ENCODE results near the gene PCF11.

Gene PCF11

GRCh38 chr11:83120327-83120726, 36.6 kb upstream of the PCF11 start:
- H3K27ac ChIP-seq (ENCODE audit: insufficient read depth in 1 of 2, low read depth in 1 of 2, low read length in 2 of 2, poor library complexity in 1 of 2, severe bottlenecking in 2 of 2), result no peak overlapping the region
- no peak overlapping the region for H3K4me3 ChIP-seq (ENCODE audit: control insufficient read depth in 1 of 7, extremely low read depth in 1 of 7, insufficient read depth in 4 of 7, low read depth in 2 of 7, low read length in 6 of 7)
- H3K27me3 ChIP-seq (replicated peaks in 2 of 5; ENCODE audit: control insufficient read depth in 4 of 5, insufficient read depth in 5 of 5, low read length in 4 of 5), result no peaks in the 10 kb centered on the region
- POLR2A ChIA-PET, result no interaction called here
- no peaks in the 10 kb centered on the region for H3K9me3 ChIP-seq (ENCODE audit: control extremely low read depth in 1 of 5, control insufficient read depth in 4 of 5, insufficient read depth in 2 of 5, low read depth in 1 of 5, low read length in 4 of 5)
- DNase-seq, result no peak
- no peaks in the 10 kb centered on the region for H3K36me3 ChIP-seq (ENCODE audit: control insufficient read depth in 4 of 4, insufficient read depth in 4 of 4, low read length in 3 of 4)
- peaks cover 3 to 17% (median 9%) of the 10 kb centered on the region in 4 experiments for H3K4me1 ChIP-seq (ENCODE audit: control extremely low read depth in 1 of 4, control insufficient read depth in 4 of 4, insufficient read depth in 4 of 4, low read length in 3 of 4)
- CTCF ChIA-PET, result interaction anchor here (1.2 kb wide), 1 partner anchor 15 kb away, joined by 4 read pairs; no protein-coding TSS in a partner anchor

- H3K9me3 ChIP-seq (ENCODE audit: control extremely low read depth in 1 of 5, control insufficient read depth in 4 of 5, insufficient read depth in 2 of 5, low read depth in 1 of 5, low read length in 4 of 5), result no peaks in the 10 kb centered on the region
- no peaks in the 10 kb centered on the region for H3K27me3 ChIP-seq (replicated peaks in 2 of 5; ENCODE audit: control insufficient read depth in 4 of 5, insufficient read depth in 5 of 5, low read length in 4 of 5)
- CTCF ChIA-PET, result no interaction called here
- POLR2A ChIA-PET, result no interaction called here
- peaks cover 3 to 15% (median 7%) of the 10 kb centered on the region in 4 experiments for H3K4me1 ChIP-seq (ENCODE audit: control extremely low read depth in 1 of 4, control insufficient read depth in 4 of 4, insufficient read depth in 4 of 4, low read length in 3 of 4)
- H3K27ac ChIP-seq (ENCODE audit: insufficient read depth in 1 of 2, low read depth in 1 of 2, low read length in 2 of 2, poor library complexity in 1 of 2, severe bottlenecking in 2 of 2), result no peak overlapping the region
- DNase-seq, result no peak
- no peak overlapping the region for H3K4me3 ChIP-seq (ENCODE audit: control insufficient read depth in 1 of 7, extremely low read depth in 1 of 7, insufficient read depth in 4 of 7, low read depth in 2 of 7, low read length in 6 of 7)
- no peaks in the 10 kb centered on the region for H3K36me3 ChIP-seq (ENCODE audit: control insufficient read depth in 4 of 4, insufficient read depth in 4 of 4, low read length in 3 of 4)
Measured at GRCh38 chr11:83122050-83122449, 34.9 kb upstream of the PCF11 start.

DNA sequence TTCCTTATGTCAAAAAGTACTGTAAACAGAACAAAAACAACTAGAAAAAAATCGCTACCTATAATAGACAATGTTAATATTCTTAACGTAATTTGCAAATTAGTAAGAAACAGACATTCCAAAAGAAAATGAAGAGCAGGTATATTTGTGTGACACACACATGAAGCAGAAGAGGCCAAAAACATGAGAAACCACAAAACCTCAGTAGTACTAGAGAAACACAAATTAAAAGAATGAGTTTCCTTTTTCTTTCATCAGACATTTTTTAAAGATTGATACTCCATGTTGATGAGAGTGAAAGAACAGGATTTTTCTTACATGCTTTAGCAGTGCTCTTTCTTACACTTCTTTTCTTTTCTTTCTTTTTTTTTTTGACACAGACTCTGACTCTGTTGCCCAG, 34.2 kb upstream of the PCF11 start:
- POLR2A ChIA-PET, result no interaction called here

GRCh38 chr11:83124636-83125424, 32.1 kb upstream of the PCF11 start:
- WGBS (ENCODE audit: insufficient coverage), result 100% methylated on average over 2 of the region's 4 CpGs
- CTCF ChIA-PET, result no interaction called here
- Histone ChIP-seq H3K9me3 (ENCODE audit: control extremely low read depth in 1 of 5, control insufficient read depth in 4 of 5, insufficient read depth in 2 of 5, low read depth in 1 of 5, low read length in 4 of 5) (no peaks in the 10 kb centered on the region), H3K27ac (ENCODE audit: insufficient read depth in 1 of 2, low read depth in 1 of 2, low read length in 2 of 2, poor library complexity in 1 of 2, severe bottlenecking in 2 of 2) (no peak overlapping the region), H3K27me3 (replicated peaks in 2 of 5; ENCODE audit: control insufficient read depth in 4 of 5, insufficient read depth in 5 of 5, low read length in 4 of 5) (no peaks in the 10 kb centered on the region), H3K4me1 (ENCODE audit: control extremely low read depth in 1 of 4, control insufficient read depth in 4 of 4, insufficient read depth in 4 of 4, low read length in 3 of 4) (no peaks in the 10 kb centered on the region), H3K36me3 (ENCODE audit: control insufficient read depth in 4 of 4, insufficient read depth in 4 of 4, low read length in 3 of 4) (no peaks in the 10 kb centered on the region), H3K4me3 (ENCODE audit: control insufficient read depth in 1 of 7, extremely low read depth in 1 of 7, insufficient read depth in 4 of 7, low read depth in 2 of 7, low read length in 6 of 7) (no peak overlapping the region)
- POLR2A ChIA-PET, result no interaction called here
- DNase-seq, result no peak

More for the DNA sequence above, 34.2 kb upstream of the PCF11 start:
- no peaks in the 10 kb centered on the region for H3K27me3 ChIP-seq (replicated peaks in 2 of 5; ENCODE audit: control insufficient read depth in 4 of 5, insufficient read depth in 5 of 5, low read length in 4 of 5)
- CTCF ChIA-PET, result no interaction called here
- no peaks in the 10 kb centered on the region for H3K9me3 ChIP-seq (ENCODE audit: control extremely low read depth in 1 of 5, control insufficient read depth in 4 of 5, insufficient read depth in 2 of 5, low read depth in 1 of 5, low read length in 4 of 5)
- H3K36me3 ChIP-seq (ENCODE audit: control insufficient read depth in 4 of 4, insufficient read depth in 4 of 4, low read length in 3 of 4), result no peaks in the 10 kb centered on the region
- peaks cover 0 to 8% (median 3%) of the 10 kb centered on the region in 4 experiments for H3K4me1 ChIP-seq (ENCODE audit: control extremely low read depth in 1 of 4, control insufficient read depth in 4 of 4, insufficient read depth in 4 of 4, low read length in 3 of 4)
- H3K27ac ChIP-seq (ENCODE audit: insufficient read depth in 1 of 2, low read depth in 1 of 2, low read length in 2 of 2, poor library complexity in 1 of 2, severe bottlenecking in 2 of 2), result no peak overlapping the region
- no peak overlapping the region for H3K4me3 ChIP-seq (ENCODE audit: control insufficient read depth in 1 of 7, extremely low read depth in 1 of 7, insufficient read depth in 4 of 7, low read depth in 2 of 7, low read length in 6 of 7)
- DNase-seq, result no peak
- WGBS (ENCODE audit: insufficient coverage), result no CpG with 5 or more reads among the region's 2 CpGs

- Histone ChIP-seq H3K4me1 (ENCODE audit: control extremely low read depth in 1 of 4, control insufficient read depth in 4 of 4, insufficient read depth in 4 of 4, low read length in 3 of 4) (no peaks in the 10 kb centered on the region), H3K9me3 (ENCODE audit: control extremely low read depth in 1 of 5, control insufficient read depth in 4 of 5, insufficient read depth in 2 of 5, low read depth in 1 of 5, low read length in 4 of 5) (no peaks in the 10 kb centered on the region), H3K36me3 (ENCODE audit: control insufficient read depth in 4 of 4, insufficient read depth in 4 of 4, low read length in 3 of 4) (no peaks in the 10 kb centered on the region), H3K27me3 (replicated peaks in 2 of 5; ENCODE audit: control insufficient read depth in 4 of 5, insufficient read depth in 5 of 5, low read length in 4 of 5) (no peaks in the 10 kb centered on the region), H3K27ac (ENCODE audit: insufficient read depth in 1 of 2, low read depth in 1 of 2, low read length in 2 of 2, poor library complexity in 1 of 2, severe bottlenecking in 2 of 2) (no peak overlapping the region), H3K4me3 (ENCODE audit: control insufficient read depth in 1 of 7, extremely low read depth in 1 of 7, insufficient read depth in 4 of 7, low read depth in 2 of 7, low read length in 6 of 7) (no peak overlapping the region)
- DNase-seq, result no peak
- CTCF ChIA-PET, result no interaction called here
- 67% methylated on average over 3 of the region's 5 CpGs for WGBS (ENCODE audit: insufficient coverage)
- POLR2A ChIA-PET, result interaction anchor here (0.6 kb wide), 1 partner anchor 212 kb away, joined by 3 read pairs; no protein-coding TSS in a partner anchor
Measured at GRCh38 chr11:83125577-83125976, 31.4 kb upstream of the PCF11 start.

GRCh38 chr11:83127310-83127637, 29.7 kb upstream of the PCF11 start:
- Histone ChIP-seq H3K4me1 (ENCODE audit: control extremely low read depth in 1 of 4, control insufficient read depth in 4 of 4, insufficient read depth in 4 of 4, low read length in 3 of 4) (no peaks in the 10 kb centered on the region), H3K36me3 (ENCODE audit: control insufficient read depth in 4 of 4, insufficient read depth in 4 of 4, low read length in 3 of 4) (no peaks in the 10 kb centered on the region), H3K9me3 (ENCODE audit: control extremely low read depth in 1 of 5, control insufficient read depth in 4 of 5, insufficient read depth in 2 of 5, low read depth in 1 of 5, low read length in 4 of 5) (peaks cover 0 to 2% (median 0%) of the 10 kb centered on the region in 5 experiments), H3K4me3 (ENCODE audit: control insufficient read depth in 1 of 7, extremely low read depth in 1 of 7, insufficient read depth in 4 of 7, low read depth in 2 of 7, low read length in 6 of 7) (no peak overlapping the region), H3K27me3 (replicated peaks in 2 of 5; ENCODE audit: control insufficient read depth in 4 of 5, insufficient read depth in 5 of 5, low read length in 4 of 5) (no peaks in the 10 kb centered on the region), H3K27ac (ENCODE audit: insufficient read depth in 1 of 2, low read depth in 1 of 2, low read length in 2 of 2, poor library complexity in 1 of 2, severe bottlenecking in 2 of 2) (no peak overlapping the region)
- WGBS (ENCODE audit: insufficient coverage), result 100% methylated on average over 3 of the region's 5 CpGs
- DNase-seq, result no peak
- ChIA-PET CTCF (no interaction called here), POLR2A (no interaction called here)

DNA sequence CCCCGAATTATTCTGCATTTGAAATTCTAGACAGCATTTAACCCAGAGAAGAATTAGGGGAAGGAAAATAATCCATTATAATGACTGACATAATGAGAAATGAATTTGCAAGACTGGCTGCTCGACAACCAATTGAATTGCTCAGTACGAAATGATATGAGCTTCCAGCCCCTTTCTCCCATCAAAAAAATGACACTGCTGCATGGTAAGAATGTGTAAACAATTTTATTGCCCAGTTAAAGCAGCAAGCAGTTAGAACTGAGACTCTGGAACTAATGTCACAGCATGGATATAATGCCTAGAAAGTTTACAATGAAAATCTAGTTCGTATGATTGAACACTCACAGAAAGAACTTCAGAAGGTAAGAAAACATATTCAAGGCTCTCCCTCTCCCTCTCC, 24.7 kb upstream of the PCF11 start:
- DNase-seq, result no peak
- H3K4me1 ChIP-seq (ENCODE audit: control extremely low read depth in 1 of 4, control insufficient read depth in 4 of 4, insufficient read depth in 4 of 4, low read length in 3 of 4), result no peaks in the 10 kb centered on the region
- ChIA-PET CTCF (no interaction called here), POLR2A (no interaction called here)
- no peak overlapping the region for H3K27ac ChIP-seq (ENCODE audit: insufficient read depth in 1 of 2, low read depth in 1 of 2, low read length in 2 of 2, poor library complexity in 1 of 2, severe bottlenecking in 2 of 2)
- no peak overlapping the region for H3K4me3 ChIP-seq (ENCODE audit: control insufficient read depth in 1 of 7, extremely low read depth in 1 of 7, insufficient read depth in 4 of 7, low read depth in 2 of 7, low read length in 6 of 7)
- 92% methylated on average over 2 of the region's 4 CpGs for WGBS (ENCODE audit: insufficient coverage)
- H3K36me3 ChIP-seq (ENCODE audit: control insufficient read depth in 4 of 4, insufficient read depth in 4 of 4, low read length in 3 of 4), result no peaks in the 10 kb centered on the region
- peaks cover 0 to 2% (median 0%) of the 10 kb centered on the region in 5 experiments for H3K9me3 ChIP-seq (ENCODE audit: control extremely low read depth in 1 of 5, control insufficient read depth in 4 of 5, insufficient read depth in 2 of 5, low read depth in 1 of 5, low read length in 4 of 5)
- no peaks in the 10 kb centered on the region for H3K27me3 ChIP-seq (replicated peaks in 2 of 5; ENCODE audit: control insufficient read depth in 4 of 5, insufficient read depth in 5 of 5, low read length in 4 of 5)
